ENCODE data around the gene PDIA6.
A peak's percentile ranks its signal among the peaks of the same experiment; 100 is the strongest.

Gene PDIA6

GRCh38 chr2:10833021-10833420 lies 20.4 kb upstream of the PDIA6 start:
- no peaks in the 10 kb centered on the region for H3K36me3 ChIP-seq (ENCODE audit: low read length)
- no peaks in the 10 kb centered on the region for H3K9me2 ChIP-seq (replicated peaks; ENCODE audit: insufficient read depth, low read length)
- no peaks in the 10 kb centered on the region for H3K9me3 ChIP-seq (ENCODE audit: insufficient read depth, low read length)
- H3K9ac ChIP-seq (ENCODE audit: low read length) = no peak overlapping the region
- no peak overlapping the region for H3K4me2 ChIP-seq (ENCODE audit: low read depth, low read length, poor library complexity, severe bottlenecking)
- no peak overlapping the region for H3K4me3 ChIP-seq (ENCODE audit: insufficient read depth, low read length, poor library complexity, severe bottlenecking)
- TF ChIP-seq EZH2phosphoT487 (conservative IDR thresholded peaks at IDR 0.05; ENCODE audit: low read length) = no peak
- no peak for TF ChIP-seq CTCF (IDR thresholded peaks at IDR 0.05; ENCODE audit: insufficient read depth, low read length, poor library complexity, severe bottlenecking)
- H3K79me2 ChIP-seq (ENCODE audit: insufficient read depth, low read length) = no peaks in the 10 kb centered on the region
- H3K27me3 ChIP-seq (ENCODE audit: low read length) = no peaks in the 10 kb centered on the region
- H4K20me1 ChIP-seq (ENCODE audit: low read depth, low read length) = no peaks in the 10 kb centered on the region
- no peaks in the 10 kb centered on the region for H3F3A ChIP-seq (ENCODE audit: insufficient read depth)
- no peak overlapping the region for H3K27ac ChIP-seq (ENCODE audit: low read depth, low read length)
- H2AFZ ChIP-seq (ENCODE audit: low read depth, low read length, severe bottlenecking) = no peak overlapping the region

- Histone ChIP-seq H2AFZ (ENCODE audit: low read depth, low read length, severe bottlenecking) (no peak overlapping the region), H3K4me2 (ENCODE audit: low read depth, low read length, poor library complexity, severe bottlenecking) (no peak overlapping the region), H3F3A (ENCODE audit: insufficient read depth) (no peaks in the 10 kb centered on the region), H3K27ac (ENCODE audit: low read depth, low read length) (no peak overlapping the region), H3K4me3 (ENCODE audit: insufficient read depth, low read length, poor library complexity, severe bottlenecking) (no peak overlapping the region), H4K20me1 (ENCODE audit: low read depth, low read length) (no peaks in the 10 kb centered on the region), H3K9me2 (replicated peaks; ENCODE audit: insufficient read depth, low read length) (no peaks in the 10 kb centered on the region), H3K27me3 (ENCODE audit: low read length) (no peaks in the 10 kb centered on the region), H3K9ac (ENCODE audit: low read length) (no peak overlapping the region), H3K79me2 (ENCODE audit: insufficient read depth, low read length) (no peaks in the 10 kb centered on the region), H3K36me3 (ENCODE audit: low read length) (no peaks in the 10 kb centered on the region), H3K9me3 (ENCODE audit: insufficient read depth, low read length) (no peaks in the 10 kb centered on the region)
- TF ChIP-seq CTCF (IDR thresholded peaks at IDR 0.05; ENCODE audit: insufficient read depth, low read length, poor library complexity, severe bottlenecking) = peak; percentile 92
- no peak for TF ChIP-seq EZH2phosphoT487 (conservative IDR thresholded peaks at IDR 0.05; ENCODE audit: low read length)
Measured at GRCh38 chr2:10832203-10832936, 19.8 kb upstream of the PDIA6 start.

- Histone ChIP-seq H3K27me3 (ENCODE audit: low read length) (no peaks in the 10 kb centered on the region), H2AFZ (ENCODE audit: low read depth, low read length, severe bottlenecking) (no peak overlapping the region), H3K27ac (ENCODE audit: low read depth, low read length) (no peak overlapping the region), H3K79me2 (ENCODE audit: insufficient read depth, low read length) (no peaks in the 10 kb centered on the region), H3K4me3 (ENCODE audit: insufficient read depth, low read length, poor library complexity, severe bottlenecking) (no peak overlapping the region), H4K20me1 (ENCODE audit: low read depth, low read length) (no peaks in the 10 kb centered on the region), H3K9me3 (ENCODE audit: insufficient read depth, low read length) (no peaks in the 10 kb centered on the region), H3K4me2 (ENCODE audit: low read depth, low read length, poor library complexity, severe bottlenecking) (no peak overlapping the region), H3F3A (ENCODE audit: insufficient read depth) (no peaks in the 10 kb centered on the region), H3K9me2 (replicated peaks; ENCODE audit: insufficient read depth, low read length) (no peaks in the 10 kb centered on the region), H3K9ac (ENCODE audit: low read length) (no peak overlapping the region), H3K36me3 (ENCODE audit: low read length) (no peaks in the 10 kb centered on the region)
- TF ChIP-seq EZH2phosphoT487 (conservative IDR thresholded peaks at IDR 0.05; ENCODE audit: low read length) (no peak), CTCF (IDR thresholded peaks at IDR 0.05; ENCODE audit: insufficient read depth, low read length, poor library complexity, severe bottlenecking) (no peak)
Measured at GRCh38 chr2:10831400-10831985, 18.9 kb upstream of the PDIA6 start.
